Peyer's patch (tissue), 4 donors: Measurements from ENCODE around the gene RBMXL3. TPM values are rescaled to one million over a fixed set of nuclear protein-coding genes. Genes with fewer than 3 reads are reported as not detected.
"Not testable (repeated sequence)": the region's sequence is repeated elsewhere in the genome, so short reads cannot be mapped to it uniquely, and the experiment has no call there.

Experiments
- DNase-seq, 3 donors: peaks; one replicate each; pipeline ENCODE4 v3.0.0-alpha.2; 2017 to 2019
- H3K27ac ChIP-seq, 4 donors: fragments of 200-600 bp; sonication (generic); one replicate each; pipeline ENCODE4 v1.5.1; 2016 to 2019
- H3K27me3 ChIP-seq, 2 donors: fragments of 200-600 bp; sonication (generic); one replicate each; pipeline ENCODE4 v1.5.1; 2019
- H3K36me3 ChIP-seq, 3 donors: fragments of 200-600 bp; sonication (generic); one replicate each; pipeline ENCODE4 v1.5.1; 2016 to 2019
- H3K4me1 ChIP-seq, 4 donors: fragments of 200-600 bp; sonication (generic); one replicate each; pipeline ENCODE4 v1.5.1; 2016 to 2019
- H3K4me3 ChIP-seq, 4 donors: fragments of 200-600 bp; sonication (generic); 1 replicate in 3 of 4; 2 replicates in 1 of 4; pipeline ENCODE4 v1.5.1; 2016 to 2019; ENCODE audit warnings: mild to moderate bottlenecking in 1 of 4
- H3K9me3 ChIP-seq, 4 donors: fragments of 200-600 bp; sonication (generic); one replicate each; pipeline ENCODE4 v1.5.1; 2016 to 2019; ENCODE audit warnings: mild to moderate bottlenecking in 1 of 4
- POLR2A ChIP-seq, 2 donors: fragments of 450-650 bp; IDR thresholded peaks; one replicate each; pipeline ENCODE4 v1.5.1; 2017; ENCODE audit warnings: antibody characterized with exemption in 2 of 2, mild to moderate bottlenecking in 2 of 2, moderate library complexity in 2 of 2
- total RNA-seq, 4 donors: library from RNA; depleted of rRNA; stranded (reverse); fragments of >200 nt; gene quantifications; one replicate each; pipeline ENCODE4 v1.1.0, GENCODE V29; 2016
- TF ChIP-seq, protein P1 (sequence below), 6 experiments: fragments of 450-650 bp in 4 of 6; fragments of 200-600 bp in 2 of 6; sonication (generic) in 1 of 6; IDR thresholded peaks; one replicate each; pipeline ENCODE4 v1.5.1; 2017 to 2019; ENCODE audit warnings: antibody characterized with exemption in 6 of 6, mild to moderate bottlenecking in 3 of 6, moderate library complexity in 1 of 6

RBMXL3 gene
- total RNA-seq, 4 donors from 2014 or later, result not detected

DNA sequence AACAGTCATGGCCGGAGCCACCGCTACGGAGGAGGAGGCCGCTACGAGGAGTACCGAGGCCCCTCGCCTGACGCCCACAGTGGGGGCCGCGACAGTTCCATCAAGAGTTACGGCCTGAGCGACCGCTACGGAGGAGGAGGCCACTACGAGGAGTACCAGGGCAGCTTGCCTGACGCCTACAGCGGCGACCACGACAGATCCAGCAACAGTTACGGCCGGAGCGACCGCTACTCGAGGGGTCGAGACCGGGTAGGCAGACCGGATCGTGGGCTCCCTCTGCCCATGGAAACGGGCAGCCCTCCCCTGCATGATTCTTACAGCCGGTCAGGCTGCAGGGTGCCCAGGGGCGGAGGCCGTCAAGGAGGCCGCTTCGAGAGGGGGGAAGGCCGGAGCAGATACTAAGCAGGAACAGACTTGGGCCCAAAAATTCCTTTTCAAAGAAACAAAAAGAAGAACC lies 3.1 kb downstream of the RBMXL3 start:
- no peak overlapping the region for H3K27ac ChIP-seq
- H3K9me3 ChIP-seq, result no peaks in the 10 kb centered on the region
- no peaks in the 10 kb centered on the region for H3K36me3 ChIP-seq
- no peaks in the 10 kb centered on the region for H3K4me1 ChIP-seq
- DNase-seq, result no peak
- no peak overlapping the region for H3K4me3 ChIP-seq
- no peak for TF ChIP-seq POLR2A (IDR thresholded peaks at IDR 0.05)
- TF ChIP-seq, protein P1, sequence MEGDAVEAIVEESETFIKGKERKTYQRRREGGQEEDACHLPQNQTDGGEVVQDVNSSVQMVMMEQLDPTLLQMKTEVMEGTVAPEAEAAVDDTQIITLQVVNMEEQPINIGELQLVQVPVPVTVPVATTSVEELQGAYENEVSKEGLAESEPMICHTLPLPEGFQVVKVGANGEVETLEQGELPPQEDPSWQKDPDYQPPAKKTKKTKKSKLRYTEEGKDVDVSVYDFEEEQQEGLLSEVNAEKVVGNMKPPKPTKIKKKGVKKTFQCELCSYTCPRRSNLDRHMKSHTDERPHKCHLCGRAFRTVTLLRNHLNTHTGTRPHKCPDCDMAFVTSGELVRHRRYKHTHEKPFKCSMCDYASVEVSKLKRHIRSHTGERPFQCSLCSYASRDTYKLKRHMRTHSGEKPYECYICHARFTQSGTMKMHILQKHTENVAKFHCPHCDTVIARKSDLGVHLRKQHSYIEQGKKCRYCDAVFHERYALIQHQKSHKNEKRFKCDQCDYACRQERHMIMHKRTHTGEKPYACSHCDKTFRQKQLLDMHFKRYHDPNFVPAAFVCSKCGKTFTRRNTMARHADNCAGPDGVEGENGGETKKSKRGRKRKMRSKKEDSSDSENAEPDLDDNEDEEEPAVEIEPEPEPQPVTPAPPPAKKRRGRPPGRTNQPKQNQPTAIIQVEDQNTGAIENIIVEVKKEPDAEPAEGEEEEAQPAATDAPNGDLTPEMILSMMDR (IDR thresholded peaks at IDR 0.05), result no peak
- H3K27me3 ChIP-seq, result no peaks in the 10 kb centered on the region

DNA sequence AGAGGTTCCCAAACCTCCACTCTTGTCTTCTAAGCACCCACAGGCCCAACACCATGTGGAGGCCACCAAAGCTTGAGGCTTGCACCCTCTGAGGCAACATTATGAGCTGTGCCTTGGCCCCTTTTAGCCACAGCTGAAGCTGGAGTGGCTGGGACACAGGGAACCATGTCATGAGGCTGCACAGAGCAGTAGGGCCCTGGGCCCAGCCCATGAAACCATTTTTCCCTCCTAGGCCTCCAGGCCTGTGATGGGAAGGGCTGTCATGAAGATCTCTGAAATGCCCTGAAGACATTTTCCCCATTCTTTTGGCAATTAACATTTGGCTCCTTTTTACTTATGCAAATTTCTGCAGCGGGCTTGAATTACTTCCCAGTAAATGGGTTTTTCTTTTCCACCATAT lies 14.8 kb downstream of the RBMXL3 start:
- TF ChIP-seq, protein P1 (IDR thresholded peaks at IDR 0.05), result no peak
- TF ChIP-seq POLR2A (IDR thresholded peaks at IDR 0.05), result no peak
- no peaks in the 10 kb centered on the region for H3K9me3 ChIP-seq
- no peaks in the 10 kb centered on the region for H3K4me1 ChIP-seq
- H3K27me3 ChIP-seq, result no peaks in the 10 kb centered on the region
- no peaks in the 10 kb centered on the region for H3K36me3 ChIP-seq
- H3K4me3 ChIP-seq, result no peak overlapping the region
- DNase-seq, result no peak
- no peak overlapping the region for H3K27ac ChIP-seq

DNA sequence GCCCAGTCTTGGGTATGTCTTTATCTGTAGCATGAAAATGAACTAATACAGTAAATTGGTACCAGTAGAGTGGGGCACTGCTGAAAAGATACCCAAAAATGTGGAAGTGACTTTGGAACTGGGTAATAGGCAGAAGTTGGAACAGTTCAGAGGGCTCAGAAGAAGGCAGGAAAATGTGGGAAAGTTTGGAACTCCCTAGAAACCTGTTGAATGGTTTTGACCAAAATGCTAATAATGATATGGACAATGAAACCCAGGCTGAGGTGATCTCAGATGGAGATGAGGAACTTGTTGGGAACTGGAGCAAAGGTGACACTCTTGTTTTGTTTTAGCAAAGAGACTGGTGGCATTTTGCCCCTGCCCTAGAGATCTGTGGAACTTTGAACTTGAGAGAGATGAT lies 20.3 kb downstream of the RBMXL3 start:
- DNase-seq, H3K27me3 ChIP-seq, H3K4me3 ChIP-seq, H3K9me3 ChIP-seq, H3K27ac ChIP-seq, H3K36me3 ChIP-seq, H3K4me1 ChIP-seq: not testable (repeated sequence)

DNA sequence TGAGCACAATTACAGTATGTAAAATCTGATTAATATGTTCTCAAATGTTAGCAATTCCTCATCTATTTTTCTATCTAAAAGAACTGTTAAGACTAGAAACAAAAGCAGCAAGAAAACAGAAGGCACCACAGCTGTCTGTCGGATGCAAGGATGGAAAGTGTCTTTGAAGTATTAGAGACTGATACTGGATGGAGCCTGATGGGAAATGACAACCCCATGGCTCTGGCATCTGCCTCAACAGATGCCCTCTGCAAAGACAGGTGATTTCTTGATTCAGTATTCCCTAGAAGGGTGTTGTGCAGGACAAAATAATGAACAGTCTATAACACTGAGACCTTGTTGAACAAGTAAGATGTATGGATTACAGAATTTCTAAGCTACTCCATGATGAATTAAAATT lies 24.9 kb downstream of the RBMXL3 start:
- DNase-seq, result no peak
- TF ChIP-seq, protein P1 (IDR thresholded peaks at IDR 0.05), result no peak
- TF ChIP-seq POLR2A (IDR thresholded peaks at IDR 0.05), result no peak
- H3K27me3 ChIP-seq, result no peaks in the 10 kb centered on the region
- H3K4me3 ChIP-seq, result no peak overlapping the region
- no peaks in the 10 kb centered on the region for H3K4me1 ChIP-seq
- no peaks in the 10 kb centered on the region for H3K36me3 ChIP-seq
- H3K9me3 ChIP-seq, result no peaks in the 10 kb centered on the region
- H3K27ac ChIP-seq, result no peak overlapping the region

DNA sequence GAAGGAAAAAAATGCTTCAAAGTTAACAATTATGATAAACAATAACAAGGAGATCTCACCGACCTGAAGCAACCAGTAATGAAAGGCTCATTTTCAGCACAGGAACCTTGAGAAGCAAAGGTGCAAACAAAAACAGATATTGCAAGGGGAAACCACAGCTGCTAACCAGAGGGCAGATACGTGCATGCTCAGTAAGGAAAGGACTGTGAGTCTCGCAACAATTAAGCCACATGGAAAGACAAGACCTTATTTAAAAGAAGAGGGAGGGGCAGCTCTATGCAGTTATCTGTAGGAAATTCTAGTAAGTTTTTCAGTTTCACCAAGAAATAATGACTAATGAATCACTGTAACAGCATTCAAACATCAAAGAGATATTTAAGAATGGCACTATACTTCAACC lies 25.4 kb downstream of the RBMXL3 start:
- Histone ChIP-seq H3K27ac (no peak overlapping the region), H3K4me3 (no peak overlapping the region), H3K9me3 (no peaks in the 10 kb centered on the region), H3K27me3 (no peaks in the 10 kb centered on the region), H3K36me3 (no peaks in the 10 kb centered on the region), H3K4me1 (no peaks in the 10 kb centered on the region)
- no peak for TF ChIP-seq POLR2A (IDR thresholded peaks at IDR 0.05)
- TF ChIP-seq, protein P1 (IDR thresholded peaks at IDR 0.05), result no peak
- no peak for DNase-seq

DNA sequence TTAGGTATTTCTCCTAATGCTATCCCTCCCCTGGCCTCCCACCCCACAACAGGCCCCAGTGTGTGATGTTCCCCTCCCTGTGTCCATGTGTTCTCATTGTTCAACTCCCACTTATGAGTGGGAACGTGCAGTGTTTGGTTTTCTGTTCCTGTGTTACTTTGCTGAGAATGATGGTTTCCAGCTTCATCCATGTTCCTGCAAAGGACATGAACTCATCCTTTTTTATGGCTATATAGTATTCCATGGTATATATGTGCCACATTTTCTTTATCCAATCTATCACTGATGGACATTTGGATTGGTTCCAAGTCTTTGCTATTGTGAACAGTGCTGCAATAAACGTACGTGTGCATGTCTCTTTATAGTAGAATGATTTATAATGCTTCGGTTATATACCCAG lies 28.1 kb downstream of the RBMXL3 start:
- H3K27ac ChIP-seq, H3K9me3 ChIP-seq, H3K27me3 ChIP-seq, H3K4me1 ChIP-seq, H3K36me3 ChIP-seq, H3K4me3 ChIP-seq, DNase-seq: not testable (repeated sequence)

DNA sequence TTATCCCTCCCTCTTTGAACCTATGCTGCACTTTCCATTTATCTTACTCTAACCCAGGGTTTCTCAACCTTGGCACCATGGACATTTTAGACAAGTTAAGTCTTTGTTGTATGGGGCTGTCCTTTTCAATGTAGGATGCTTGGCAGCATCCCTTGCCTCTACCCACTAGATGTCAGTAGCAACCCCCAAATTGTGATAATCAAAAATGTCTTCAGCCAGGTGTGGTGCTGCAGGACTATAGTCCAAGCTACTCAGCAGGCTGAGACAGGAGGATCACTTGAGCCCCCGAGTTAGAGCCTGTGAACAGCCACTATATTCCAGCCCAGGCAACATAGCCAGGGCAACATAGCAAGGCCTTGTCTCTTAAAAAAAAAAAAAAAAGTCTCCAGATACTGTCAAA lies 37.7 kb downstream of the RBMXL3 start:
- Histone ChIP-seq H3K4me1 (no peaks in the 10 kb centered on the region), H3K27me3 (no peaks in the 10 kb centered on the region), H3K4me3 (no peak overlapping the region), H3K36me3 (no peaks in the 10 kb centered on the region), H3K27ac (no peak overlapping the region), H3K9me3 (no peaks in the 10 kb centered on the region)
- TF ChIP-seq, protein P1 (IDR thresholded peaks at IDR 0.05), result peak in 1 of 6 experiments; percentile 7
- no peak for TF ChIP-seq POLR2A (IDR thresholded peaks at IDR 0.05)
- no peak for DNase-seq
